Fibroblast of skin of scalp (primary cell): ENCODE measurements around the gene CYP27A1.

Experiments
- DNase-seq: peaks from one replicate; pipeline ENCODE4 v3.0.0-alpha.2; 2013

The CYP27A1 gene

GRCh38 chr2:218859988-218860831 is 78.3 kb downstream of the CYP27A1 start:
- no peak for DNase-seq

- peak; percentile 82 for DNase-seq
Observed at GRCh38 chr2:218860950-218861381, 79.0 kb downstream of the CYP27A1 start.

DNA sequence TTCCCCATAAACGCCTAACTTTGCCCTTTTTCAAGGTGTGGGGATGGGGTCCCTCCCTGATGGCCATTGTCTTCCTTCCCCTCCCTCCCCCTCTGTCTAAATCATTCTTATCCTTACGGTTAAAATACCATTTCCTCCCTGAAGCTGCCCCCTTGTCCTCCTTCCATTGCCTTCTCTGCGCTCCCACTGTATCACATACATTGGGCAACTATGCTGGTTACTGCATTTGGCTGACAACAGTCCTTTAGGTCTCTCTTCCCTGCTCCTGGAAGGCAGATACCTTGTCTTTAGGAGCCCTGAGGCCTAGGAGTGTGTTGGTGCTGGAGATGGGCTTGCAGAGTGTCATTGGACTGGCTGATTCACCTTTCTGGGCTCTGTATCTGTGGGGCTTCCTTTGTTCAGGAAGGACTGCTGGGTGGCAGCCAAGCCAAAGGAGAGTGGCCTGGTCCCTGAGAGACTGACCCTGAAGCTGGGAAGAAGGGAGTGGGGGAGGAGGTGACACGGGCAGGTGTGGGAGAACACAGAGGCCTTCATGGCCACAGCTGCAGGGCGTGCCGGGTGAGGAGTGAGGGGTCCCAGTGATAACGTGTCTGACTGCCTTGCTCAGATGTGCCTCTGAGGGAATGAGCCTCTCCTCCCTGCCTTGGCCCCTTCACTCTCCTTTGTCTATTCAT is 79.8 kb downstream of the CYP27A1 start:
- no peak for DNase-seq

- no peak for DNase-seq
Observed at GRCh38 chr2:218863021-218863520, 81.1 kb downstream of the CYP27A1 start.
